ENCODE measurements around the gene ALDOB. TPM values are rescaled to one million over a fixed set of nuclear protein-coding genes. Genes with fewer than 3 reads are reported as not detected.

Gene ALDOB
- total RNA-seq, 2 experiments from 2014 or later: not detected

DNA sequence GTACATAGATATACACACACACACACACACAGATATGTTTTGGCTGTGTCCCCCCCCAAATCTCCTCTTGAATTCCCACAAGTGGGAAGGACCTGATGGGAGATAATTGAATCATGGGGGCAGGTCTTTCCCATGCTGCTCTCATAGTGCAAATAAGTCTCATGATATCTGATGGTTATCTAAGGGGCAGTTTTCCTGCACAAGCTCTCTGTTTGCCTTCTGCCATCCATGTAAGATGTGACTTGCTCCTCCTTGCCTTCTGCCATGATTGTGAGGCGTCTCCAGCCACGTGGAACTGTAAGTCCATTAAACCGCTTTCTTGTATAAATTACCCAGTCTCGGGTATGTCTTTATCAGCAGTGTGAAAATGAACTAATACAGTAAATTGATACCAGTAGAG, 15.9 kb upstream of the ALDOB start:
- Mint-ChIP-seq H3K27me3 (ENCODE audit: low read depth) (peaks cover 35% of the 10 kb centered on the region), H3K9me3 (peaks cover 9% of the 10 kb centered on the region), H3K4me3 (no peak overlapping the region), H3K4me1 (ENCODE audit: low read depth) (peaks cover 9% of the 10 kb centered on the region), H3K36me3 (ENCODE audit: low read depth) (no peaks in the 10 kb centered on the region), H3K27ac (no peak overlapping the region)
- CTCF ChIA-PET: no interaction called here
- DNase-seq: no peak
- intact Hi-C loops (cut with micrococcal nuclease): loop anchor here (10.0 kb wide), 1 partner anchor 523 kb away; no protein-coding TSS in a partner anchor

GRCh38 chr9:101450931-101451330, 15.4 kb upstream of the ALDOB start:
- CTCF ChIA-PET: no interaction called here

GRCh38 chr9:101449071-101449721, 13.6 kb upstream of the ALDOB start:
- no peaks in the 10 kb centered on the region for H3K36me3 Mint-ChIP-seq (ENCODE audit: low read depth)
- H3K27me3 Mint-ChIP-seq (ENCODE audit: low read depth): peaks cover 52% of the 10 kb centered on the region
- DNase-seq: peak; percentile 50
- intact Hi-C loops (cut with micrococcal nuclease): loop anchor here (1.0 to 2.0 kb wide), 3 partner anchors 50 to 118 kb away; partner anchors contain the start of genes MRPL50 and ZNF189
- CTCF ChIA-PET: interaction anchor here (0.7 to 1.9 kb wide), 11 partner anchors 10 to 124 kb away, joined by 3 to 7 read pairs (median 5); partner anchors contain the start of gene RNF20
- H3K4me1 Mint-ChIP-seq (ENCODE audit: low read depth): peaks cover 9% of the 10 kb centered on the region
- H3K27ac Mint-ChIP-seq: no peak overlapping the region
- peak overlapping the region; percentile 53 for H3K4me3 Mint-ChIP-seq
- peaks cover 9% of the 10 kb centered on the region for H3K9me3 Mint-ChIP-seq

More at GRCh38 chr9:101450931-101451330, 15.4 kb upstream of the ALDOB start:
- Mint-ChIP-seq H3K36me3 (ENCODE audit: low read depth) (no peaks in the 10 kb centered on the region), H3K9me3 (peaks cover 9% of the 10 kb centered on the region), H3K4me1 (ENCODE audit: low read depth) (peaks cover 9% of the 10 kb centered on the region), H3K27me3 (ENCODE audit: low read depth) (peaks cover 38% of the 10 kb centered on the region), H3K4me3 (no peak overlapping the region), H3K27ac (no peak overlapping the region)
- intact Hi-C loops (cut with micrococcal nuclease): loop anchor here (10.0 kb wide), 1 partner anchor 524 kb away; no protein-coding TSS in a partner anchor
- no peak for DNase-seq

GRCh38 chr9:101448680-101449070, 13.1 kb upstream of the ALDOB start:
- intact Hi-C loops (cut with micrococcal nuclease): loop anchor here (1.0 to 2.0 kb wide), 3 partner anchors 50 to 119 kb away; partner anchors contain the start of genes MRPL50 and ZNF189
- CTCF ChIA-PET: interaction anchor here (0.6 to 1.9 kb wide), 11 partner anchors 10 to 748 kb away, joined by 3 to 7 read pairs (median 5); partner anchors contain the start of gene RNF20
- no peak for DNase-seq
- H3K9me3 Mint-ChIP-seq: peaks cover 9% of the 10 kb centered on the region
- H3K27me3 Mint-ChIP-seq (ENCODE audit: low read depth): peaks cover 54% of the 10 kb centered on the region
- no peak overlapping the region for H3K27ac Mint-ChIP-seq
- peaks cover 9% of the 10 kb centered on the region for H3K4me1 Mint-ChIP-seq (ENCODE audit: low read depth)
- H3K36me3 Mint-ChIP-seq (ENCODE audit: low read depth): no peaks in the 10 kb centered on the region
- peak overlapping the region; percentile 53 for H3K4me3 Mint-ChIP-seq

- CTCF ChIA-PET: no interaction called here
These were observed 11.2 kb upstream of the ALDOB start for GRCh38 chr9:101446732-101447131.

GRCh38 chr9:101445353-101446029, 9.9 kb upstream of the ALDOB start:
- CTCF ChIA-PET: interaction anchor here (0.7 kb wide), 2 partner anchors 13 to 88 kb away, joined by 3 to 4 read pairs; no protein-coding TSS in a partner anchor
- Mint-ChIP-seq H3K27ac (no peak overlapping the region), H3K36me3 (ENCODE audit: low read depth) (no peaks in the 10 kb centered on the region), H3K27me3 (ENCODE audit: low read depth) (peaks cover 48% of the 10 kb centered on the region), H3K4me1 (ENCODE audit: low read depth) (peaks cover 9% of the 10 kb centered on the region), H3K4me3 (no peak overlapping the region), H3K9me3 (no peaks in the 10 kb centered on the region)
- DNase-seq: no peak
- intact Hi-C loops (cut with micrococcal nuclease): no loop called here

More at GRCh38 chr9:101446732-101447131, 11.2 kb upstream of the ALDOB start:
- DNase-seq: no peak
- no peaks in the 10 kb centered on the region for H3K36me3 Mint-ChIP-seq (ENCODE audit: low read depth)
- peaks cover 9% of the 10 kb centered on the region for H3K4me1 Mint-ChIP-seq (ENCODE audit: low read depth)
- intact Hi-C loops (cut with micrococcal nuclease): no loop called here
- H3K27me3 Mint-ChIP-seq (ENCODE audit: low read depth): peaks cover 54% of the 10 kb centered on the region
- H3K27ac Mint-ChIP-seq: no peak overlapping the region
- no peak overlapping the region for H3K4me3 Mint-ChIP-seq
- H3K9me3 Mint-ChIP-seq: peaks cover 2% of the 10 kb centered on the region

- no peaks in the 10 kb centered on the region for H3K4me1 Mint-ChIP-seq (ENCODE audit: low read depth)
- H3K27ac Mint-ChIP-seq: no peak overlapping the region
- no peaks in the 10 kb centered on the region for H3K9me3 Mint-ChIP-seq
- CTCF ChIA-PET: no interaction called here
- H3K4me3 Mint-ChIP-seq: no peak overlapping the region
- H3K27me3 Mint-ChIP-seq (ENCODE audit: low read depth): peaks cover 44% of the 10 kb centered on the region
- DNase-seq: no peak
- intact Hi-C loops (cut with micrococcal nuclease): no loop called here
- H3K36me3 Mint-ChIP-seq (ENCODE audit: low read depth): no peaks in the 10 kb centered on the region
These were observed 7.8 kb upstream of the ALDOB start for GRCh38 chr9:101443364-101443771.

DNA sequence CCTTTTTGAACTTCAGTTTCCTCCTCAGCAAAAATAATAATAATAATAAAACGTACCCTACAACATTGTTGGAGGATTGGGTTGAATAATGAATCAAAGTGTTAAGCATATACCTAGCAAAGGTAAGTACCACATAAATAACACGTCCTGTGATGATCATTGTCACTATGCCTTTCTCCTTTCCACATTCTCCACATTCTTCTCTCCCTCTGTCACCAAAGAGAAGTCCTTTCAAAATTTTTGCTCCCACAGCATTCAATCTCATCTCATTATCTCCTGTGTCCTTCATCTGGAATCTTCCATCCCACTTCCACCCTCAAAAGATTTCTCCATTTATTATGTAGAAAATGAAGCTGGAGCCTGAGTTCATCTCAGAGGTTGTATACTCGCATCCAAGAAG, 7.2 kb upstream of the ALDOB start:
- intact Hi-C loops (cut with micrococcal nuclease): no loop called here
- peaks cover 42% of the 10 kb centered on the region for H3K27me3 Mint-ChIP-seq (ENCODE audit: low read depth)
- H3K9me3 Mint-ChIP-seq: no peaks in the 10 kb centered on the region
- H3K27ac Mint-ChIP-seq: no peak overlapping the region
- no peaks in the 10 kb centered on the region for H3K4me1 Mint-ChIP-seq (ENCODE audit: low read depth)
- H3K4me3 Mint-ChIP-seq: no peak overlapping the region
- DNase-seq: no peak
- no peaks in the 10 kb centered on the region for H3K36me3 Mint-ChIP-seq (ENCODE audit: low read depth)
- CTCF ChIA-PET: no interaction called here

- no peak overlapping the region for H3K27ac Mint-ChIP-seq
- no peaks in the 10 kb centered on the region for H3K36me3 Mint-ChIP-seq (ENCODE audit: low read depth)
- intact Hi-C loops (cut with micrococcal nuclease): no loop called here
- DNase-seq: no peak
- CTCF ChIA-PET: no interaction called here
- no peaks in the 10 kb centered on the region for H3K4me1 Mint-ChIP-seq (ENCODE audit: low read depth)
- no peaks in the 10 kb centered on the region for H3K9me3 Mint-ChIP-seq
- H3K27me3 Mint-ChIP-seq (ENCODE audit: low read depth): peaks cover 42% of the 10 kb centered on the region
- no peak overlapping the region for H3K4me3 Mint-ChIP-seq
These were observed 6.7 kb upstream of the ALDOB start for GRCh38 chr9:101442318-101442717.

GRCh38 chr9:101440714-101441230, 5.2 kb upstream of the ALDOB start:
- H3K27me3 Mint-ChIP-seq (ENCODE audit: low read depth): peaks cover 38% of the 10 kb centered on the region
- H3K4me1 Mint-ChIP-seq (ENCODE audit: low read depth): no peaks in the 10 kb centered on the region
- CTCF ChIA-PET: no interaction called here
- H3K27ac Mint-ChIP-seq: no peak overlapping the region
- H3K9me3 Mint-ChIP-seq: no peaks in the 10 kb centered on the region
- no peaks in the 10 kb centered on the region for H3K36me3 Mint-ChIP-seq (ENCODE audit: low read depth)
- DNase-seq: no peak
- no peak overlapping the region for H3K4me3 Mint-ChIP-seq
- intact Hi-C loops (cut with micrococcal nuclease): no loop called here

- Mint-ChIP-seq H3K4me3 (no peak overlapping the region), H3K36me3 (ENCODE audit: low read depth) (no peaks in the 10 kb centered on the region), H3K27ac (no peak overlapping the region), H3K9me3 (no peaks in the 10 kb centered on the region), H3K4me1 (ENCODE audit: low read depth) (peaks cover 2% of the 10 kb centered on the region), H3K27me3 (ENCODE audit: low read depth) (peaks cover 27% of the 10 kb centered on the region)
- DNase-seq: no peak
- CTCF ChIA-PET: no interaction called here
- intact Hi-C loops (cut with micrococcal nuclease): no loop called here
These were observed 2.9 kb upstream of the ALDOB start for GRCh38 chr9:101438523-101438922.

- Mint-ChIP-seq H3K9me3 (no peaks in the 10 kb centered on the region), H3K4me1 (ENCODE audit: low read depth) (peaks cover 2% of the 10 kb centered on the region), H3K4me3 (no peak overlapping the region), H3K27ac (no peak overlapping the region), H3K36me3 (ENCODE audit: low read depth) (no peaks in the 10 kb centered on the region), H3K27me3 (ENCODE audit: low read depth) (peaks cover 24% of the 10 kb centered on the region)
- intact Hi-C loops (cut with micrococcal nuclease): no loop called here
- DNase-seq: no peak
- CTCF ChIA-PET: interaction anchor here (1.1 kb wide), 1 partner anchor 11 kb away, joined by 5 read pairs; no protein-coding TSS in a partner anchor
These were observed 2.2 kb upstream of the ALDOB start for GRCh38 chr9:101437806-101438232.

Measured in activated naive CD4-positive, alpha-beta T cell treated with anti-CD3 and anti-CD28 coated beads for 36 hours (primary cell).